Tibial nerve (tissue), 4 donors: ENCODE data around the gene SLC5A6. TPM values are rescaled to one million over a fixed set of nuclear protein-coding genes. Genes with fewer than 3 reads are reported as not detected.
A peak's percentile ranks its signal among the peaks of the same experiment; 100 is the strongest.

Experiments used
- DNase-seq, 2 donors: peaks; one replicate each; pipeline ENCODE4 v3.0.0-alpha.2; 2019; ENCODE audit warnings: low spot score in 2 of 2
- H3K27ac ChIP-seq, 4 donors: fragments of 200-600 bp; sonication (generic) in 3 of 4; one replicate each; pipeline ENCODE4 v1.5.1; 2017 to 2019; ENCODE audit warnings: mild to moderate bottlenecking in 1 of 4
- H3K27me3 ChIP-seq, 2 donors: fragments of 200-600 bp; sonication (generic) in 1 of 2; one replicate each; pipeline versions ENCODE4 v1.5.1 to v1.6.0; 2017 to 2019
- H3K36me3 ChIP-seq, 3 donors: fragments of 200-600 bp; sonication (generic); one replicate each; pipeline ENCODE4 v1.5.1; 2018 to 2019
- H3K4me1 ChIP-seq, 4 donors: fragments of 200-600 bp; sonication (generic) in 3 of 4; one replicate each; pipeline ENCODE4 v1.5.1; 2017 to 2019
- H3K4me3 ChIP-seq, 4 donors: fragments of 200-600 bp; sonication (generic) in 3 of 4; one replicate each; pipeline ENCODE4 v1.5.1; 2017 to 2019; ENCODE audit warnings: mild to moderate bottlenecking in 1 of 4, moderate library complexity in 1 of 4
- H3K9me3 ChIP-seq, 4 donors: fragments of 200-600 bp; sonication (generic) in 3 of 4; one replicate each; pipeline ENCODE4 v1.5.1; 2017 to 2019
- EP300 ChIP-seq, 2 donors: sonication (generic); formaldehyde crosslinking; IDR thresholded peaks; one replicate each; pipeline ENCODE4 v1.6.1; 2017; ENCODE audit warnings: antibody characterized with exemption in 2 of 2, mild to moderate bottlenecking in 1 of 2
- POLR2A ChIP-seq, 2 donors: fragments of 450-650 bp; IDR thresholded peaks; one replicate each; pipeline ENCODE4 v1.6.1; 2017; ENCODE audit warnings: antibody characterized with exemption in 2 of 2, mild to moderate bottlenecking in 2 of 2, moderate library complexity in 2 of 2
- WGBS, 2 donors: methylation state at CpG; one replicate each; pipeline ENCODE4 v1.1.5; 2018; 5-methylcytosine and 5-hydroxymethylcytosine counted together
- total RNA-seq, 4 donors: library from RNA; depleted of rRNA; stranded (reverse); fragments of >200 nt; gene quantifications; one replicate each; pipeline ENCODE4 v1.1.0, GENCODE V29; 2016
- TF ChIP-seq, protein P1 (sequence below), 5 experiments: fragments of 200-600 bp in 3 of 5; fragments of 450-650 bp in 2 of 5; sonication (generic) in 3 of 5; IDR thresholded peaks; one replicate each; pipeline ENCODE4 v1.5.1; 2016 to 2019; ENCODE audit warnings: antibody characterized with exemption in 5 of 5, mild to moderate bottlenecking in 3 of 5, moderate library complexity in 2 of 5

The SLC5A6 gene
- total RNA-seq, 4 donors from 2014 or later: 19.0 to 50.0 (median 41.5) TPM

DNA sequence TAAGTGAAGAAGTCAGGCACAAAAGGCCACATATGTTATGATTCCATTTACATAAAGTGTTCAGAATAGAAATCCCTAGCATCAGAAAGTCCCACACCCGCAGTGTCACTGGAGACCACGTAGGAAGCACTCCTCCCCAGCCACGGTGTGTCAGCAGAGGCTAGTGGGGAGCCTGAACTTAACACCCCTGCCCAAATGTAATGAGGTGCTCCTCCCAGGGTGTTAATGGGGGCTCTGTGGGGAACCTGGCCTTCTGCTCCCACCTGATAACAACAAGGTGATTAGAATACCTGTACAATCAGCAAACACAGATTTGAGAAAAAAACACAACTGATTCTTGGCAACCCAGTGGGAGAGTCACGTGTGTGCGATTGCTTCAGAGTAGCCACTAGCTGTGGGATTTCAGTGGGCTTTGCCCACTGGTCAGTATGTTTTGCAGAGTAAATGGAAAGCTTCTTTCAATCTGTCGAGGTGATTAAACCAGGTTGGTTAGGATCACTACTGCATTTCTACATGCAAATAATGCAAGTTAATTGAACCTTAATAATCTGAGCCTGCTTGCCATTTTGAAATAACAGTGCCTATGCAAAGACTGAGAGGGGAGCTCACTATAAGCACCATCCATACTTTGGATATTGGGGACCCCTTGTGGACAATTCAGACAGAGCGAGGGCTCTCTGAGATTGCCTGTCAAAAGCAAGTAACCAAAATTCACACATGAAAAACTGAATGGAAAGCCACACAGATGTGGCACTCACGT, 20.8 kb downstream of the SLC5A6 start:
- peak in 1 of 2 donors; percentile 78 for DNase-seq
- WGBS, 2 donors: 40 to 42% methylated on average over 8 of the region's 8 CpGs
- Histone ChIP-seq H3K27ac (no peak overlapping the region), H3K4me3 (no peak overlapping the region), H3K4me1 (peaks cover 0 to 6% (median 0%) of the 10 kb centered on the region in 4 donors), H3K9me3 (no peaks in the 10 kb centered on the region), H3K36me3 (no peaks in the 10 kb centered on the region), H3K27me3 (peaks cover 0 to 3% of the 10 kb centered on the region in 2 donors)
- TF ChIP-seq, protein P1, sequence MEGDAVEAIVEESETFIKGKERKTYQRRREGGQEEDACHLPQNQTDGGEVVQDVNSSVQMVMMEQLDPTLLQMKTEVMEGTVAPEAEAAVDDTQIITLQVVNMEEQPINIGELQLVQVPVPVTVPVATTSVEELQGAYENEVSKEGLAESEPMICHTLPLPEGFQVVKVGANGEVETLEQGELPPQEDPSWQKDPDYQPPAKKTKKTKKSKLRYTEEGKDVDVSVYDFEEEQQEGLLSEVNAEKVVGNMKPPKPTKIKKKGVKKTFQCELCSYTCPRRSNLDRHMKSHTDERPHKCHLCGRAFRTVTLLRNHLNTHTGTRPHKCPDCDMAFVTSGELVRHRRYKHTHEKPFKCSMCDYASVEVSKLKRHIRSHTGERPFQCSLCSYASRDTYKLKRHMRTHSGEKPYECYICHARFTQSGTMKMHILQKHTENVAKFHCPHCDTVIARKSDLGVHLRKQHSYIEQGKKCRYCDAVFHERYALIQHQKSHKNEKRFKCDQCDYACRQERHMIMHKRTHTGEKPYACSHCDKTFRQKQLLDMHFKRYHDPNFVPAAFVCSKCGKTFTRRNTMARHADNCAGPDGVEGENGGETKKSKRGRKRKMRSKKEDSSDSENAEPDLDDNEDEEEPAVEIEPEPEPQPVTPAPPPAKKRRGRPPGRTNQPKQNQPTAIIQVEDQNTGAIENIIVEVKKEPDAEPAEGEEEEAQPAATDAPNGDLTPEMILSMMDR (IDR thresholded peaks at IDR 0.05): peak; percentile 45 to 63 (median 52)
- TF ChIP-seq EP300 (IDR thresholded peaks at IDR 0.05): no peak

DNA sequence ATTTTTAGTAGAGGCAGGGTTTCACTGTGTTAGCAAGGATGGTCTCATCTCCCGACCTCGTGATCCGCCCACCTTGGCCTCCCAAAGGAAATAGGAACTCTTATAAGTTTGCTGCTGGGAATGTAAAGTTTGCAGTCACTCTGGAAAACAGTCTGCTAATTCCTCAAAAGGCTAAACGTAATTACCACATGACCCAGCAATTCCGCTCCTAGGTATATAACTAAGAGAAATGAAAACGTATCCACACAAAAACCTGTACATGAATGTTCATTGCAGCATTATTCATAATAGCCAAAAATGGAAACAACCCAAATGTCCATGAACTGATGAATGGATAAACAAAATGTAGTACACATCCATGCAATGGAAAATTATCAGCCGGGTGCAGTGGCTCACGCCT, 22.1 kb downstream of the SLC5A6 start:
- Histone ChIP-seq H3K9me3 (no peaks in the 10 kb centered on the region), H3K27ac (no peak overlapping the region), H3K4me1 (peaks cover 0 to 16% (median under 1%) of the 10 kb centered on the region in 4 donors), H3K36me3 (no peaks in the 10 kb centered on the region), H3K4me3 (no peak overlapping the region), H3K27me3 (peaks cover 0 to 3% of the 10 kb centered on the region in 2 donors)
- no peak for TF ChIP-seq POLR2A (IDR thresholded peaks at IDR 0.05)
- TF ChIP-seq, protein P1 (IDR thresholded peaks at IDR 0.05): no peak
- no peak for TF ChIP-seq EP300 (IDR thresholded peaks at IDR 0.05)
- DNase-seq: no peak
- 87 to 89% methylated on average over 8 of the region's 8 CpGs for WGBS, 2 donors

DNA sequence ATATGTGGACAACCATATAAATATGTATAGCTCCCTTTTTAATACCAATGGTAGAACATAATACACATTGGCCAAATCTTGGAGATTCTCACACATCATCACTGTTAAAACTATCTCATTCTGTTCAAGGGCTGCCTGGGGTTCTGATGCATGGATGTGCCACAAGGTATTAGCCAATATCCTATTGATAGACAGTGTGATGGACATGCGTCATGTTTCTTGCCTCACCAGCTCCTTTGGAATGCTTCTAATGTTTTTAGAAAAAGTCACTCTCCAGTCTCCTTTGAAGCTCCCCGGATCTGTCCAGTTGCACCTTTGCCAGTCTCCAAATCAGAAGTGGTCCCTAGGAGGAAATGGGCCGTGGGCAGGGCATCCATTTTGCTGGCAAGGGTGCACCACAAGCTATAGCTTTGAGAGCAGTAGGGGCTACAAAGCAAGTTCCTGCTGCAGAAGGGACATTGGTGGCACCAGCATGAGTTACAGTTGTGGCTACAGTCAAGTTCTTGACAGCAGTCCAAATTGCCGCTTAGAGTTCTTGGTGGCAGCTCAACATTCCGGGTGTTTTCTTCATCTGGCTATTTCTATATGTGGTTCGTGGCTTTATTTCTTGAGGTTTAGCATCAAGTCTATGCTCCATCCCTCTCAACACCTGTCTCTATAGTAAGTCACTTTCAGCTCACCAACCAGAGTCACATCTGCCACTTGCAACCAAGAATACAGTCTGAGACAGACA, 25.3 kb downstream of the SLC5A6 start:
- Histone ChIP-seq H3K4me1 (peaks cover 0 to 19% (median 4%) of the 10 kb centered on the region in 4 donors), H3K27me3 (no peaks in the 10 kb centered on the region), H3K27ac (peak overlapping the region in 2 of 4 donors; percentile 81 to 86), H3K36me3 (no peaks in the 10 kb centered on the region), H3K4me3 (no peak overlapping the region), H3K9me3 (no peaks in the 10 kb centered on the region)
- WGBS, 2 donors: 70 to 73% methylated on average over 6 of the region's 6 CpGs
- TF ChIP-seq EP300 (IDR thresholded peaks at IDR 0.05) (no peak), POLR2A (IDR thresholded peaks at IDR 0.05) (no peak)
- TF ChIP-seq, protein P1 (IDR thresholded peaks at IDR 0.05): no peak
- DNase-seq: no peak

DNA sequence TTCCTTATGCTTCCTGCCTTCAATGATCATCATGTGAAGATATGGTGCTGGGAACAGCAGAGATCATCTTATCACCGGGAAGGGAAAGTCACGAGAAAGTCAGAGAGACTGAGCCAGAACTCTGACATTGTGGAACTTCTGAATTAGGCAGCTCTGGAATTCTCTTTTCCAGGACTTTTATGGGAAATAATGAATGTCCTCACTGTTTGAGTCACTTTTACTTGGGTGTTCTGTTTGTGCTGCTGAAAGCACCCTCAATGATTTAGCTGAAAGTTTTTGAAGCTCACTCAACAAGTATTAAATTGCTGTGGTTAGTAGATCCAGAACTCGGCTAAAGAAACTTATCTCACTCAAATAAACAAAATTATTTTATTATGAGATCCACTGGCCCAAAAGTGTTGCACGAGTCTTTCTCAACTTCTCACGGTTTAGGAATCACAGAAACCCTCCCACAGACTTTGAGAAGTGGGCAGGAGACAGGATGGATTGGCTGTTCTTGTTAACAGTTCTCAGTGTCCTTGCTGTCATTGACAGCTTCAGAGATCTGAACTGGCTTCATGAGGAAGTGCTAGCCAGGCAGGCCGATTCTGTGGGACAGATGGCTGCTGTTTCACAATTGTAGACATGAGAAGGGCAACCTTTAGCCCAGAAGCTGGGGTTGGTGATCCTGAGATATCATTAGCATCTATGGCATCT, 26.6 kb downstream of the SLC5A6 start:
- Histone ChIP-seq H3K9me3 (no peaks in the 10 kb centered on the region), H3K36me3 (no peaks in the 10 kb centered on the region), H3K4me3 (no peak overlapping the region), H3K27me3 (no peaks in the 10 kb centered on the region), H3K4me1 (peaks cover 0 to 19% (median 4%) of the 10 kb centered on the region in 4 donors), H3K27ac (peak overlapping the region; percentile 19 to 86 (median 59))
- peak in 1 of 2 donors; percentile 41 for DNase-seq
- TF ChIP-seq, protein P1 (IDR thresholded peaks at IDR 0.05): no peak
- TF ChIP-seq POLR2A (IDR thresholded peaks at IDR 0.05) (no peak), EP300 (IDR thresholded peaks at IDR 0.05) (peak in 1 of 2 donors; percentile 76)
- 13 to 24% methylated on average over 6 of the region's 6 CpGs for WGBS, 2 donors
